WERI-Rb-1 (cell line): ENCODE measurements around the gene DMTF1.

ENCODE experiments used
- DNase-seq: peaks from one replicate; pipeline ENCODE4 v3.0.0-alpha.2; 2020
- H3K27ac ChIP-seq: fragments of 250-450 bp; sonication (Bioruptor Pico); 2 replicates; pipeline ENCODE4 v1.5.1; 2020; ENCODE audit warnings: mild to moderate bottlenecking, moderate library complexity
- H3K27me3 ChIP-seq: fragments of 250-450 bp; sonication (Bioruptor Pico); 2 replicates; pipeline ENCODE4 v1.5.1; 2021; ENCODE audit warnings: mild to moderate bottlenecking, low read depth, moderate library complexity; ENCODE audit not compliant: insufficient read depth, severe bottlenecking
- H3K36me3 ChIP-seq: fragments of 250-450 bp; sonication (Bioruptor Pico); 2 replicates; pipeline ENCODE4 v1.5.1; 2020; ENCODE audit warnings: mild to moderate bottlenecking, moderate library complexity
- H3K4me3 ChIP-seq: 2 replicates; pipeline ENCODE4 v1.5.1; 2011; ENCODE audit warnings: low read depth, mild to moderate bottlenecking, control low read depth, low read length
- H3K9me3 ChIP-seq: fragments of 250-450 bp; sonication (Bioruptor Pico); 2 replicates; pipeline ENCODE4 v1.5.1; 2021; ENCODE audit warnings: mild to moderate bottlenecking, moderate library complexity; ENCODE audit not compliant: severe bottlenecking
- CTCF ChIP-seq: IDR thresholded peaks from 2 replicates; pipeline ENCODE4 v1.5.1; 2011; ENCODE audit warnings: low read depth, mild to moderate bottlenecking, control low read depth, inconsistent platforms, low read length

DMTF1 gene

DNA sequence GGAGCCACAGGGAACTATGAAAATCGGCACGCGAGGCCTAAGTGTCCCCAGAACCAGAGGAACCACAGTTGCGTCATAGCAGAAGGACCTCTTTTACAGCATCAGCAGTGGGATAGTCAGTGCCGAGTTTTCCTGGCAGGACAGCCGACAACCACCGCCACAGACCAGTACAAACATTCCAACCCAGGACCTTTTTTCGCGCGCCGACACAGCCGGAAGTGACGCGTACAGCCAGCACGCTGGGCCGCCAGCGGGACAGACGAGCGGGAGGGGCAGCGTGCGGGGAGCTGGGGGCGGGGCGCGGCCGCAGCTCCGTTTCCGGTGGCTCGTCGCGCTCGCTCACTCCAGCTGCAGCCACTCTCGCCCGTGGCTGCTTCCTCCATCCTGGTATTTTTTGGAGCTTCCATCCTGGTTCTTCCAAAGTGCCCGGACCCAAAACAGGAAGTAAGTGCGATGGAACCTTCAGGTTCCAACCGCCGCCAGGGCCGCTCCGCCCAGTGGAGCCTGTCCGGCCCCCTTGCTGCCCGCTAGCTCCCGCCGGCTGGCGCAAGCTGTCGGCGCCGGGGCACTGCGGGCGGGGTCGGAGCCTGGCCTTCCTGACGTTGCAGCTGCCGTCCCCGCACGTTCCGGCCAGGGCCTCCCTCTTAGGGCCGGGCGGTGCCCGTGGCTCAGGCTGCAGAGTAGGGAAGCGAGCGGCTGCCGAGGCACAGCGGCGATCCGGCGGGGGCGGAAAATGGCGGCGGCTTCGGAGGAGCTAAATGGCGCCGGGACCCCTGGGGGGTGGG lies at the start of gene DMTF1:
TSS of gene DMTF1 (plus strand) at position 342 of the 785 bp plus-strand sequence. CDS start 12,489 bp downstream, outside the sequence.
- H3K4me3 ChIP-seq: peak within 1 kb of the TSS; percentile 98
- DNase-seq: peak; percentile 93
- peak within 1 kb of the TSS; percentile 100 for H3K27ac ChIP-seq
- no peaks in the 10 kb centered on the region for H3K9me3 ChIP-seq
- H3K36me3 ChIP-seq: peaks cover 12% of the 10 kb centered on the region; the same call in 1 of the 2 replicates
- no peaks in the 10 kb centered on the region for H3K27me3 ChIP-seq
- no peak for TF ChIP-seq CTCF

DNA sequence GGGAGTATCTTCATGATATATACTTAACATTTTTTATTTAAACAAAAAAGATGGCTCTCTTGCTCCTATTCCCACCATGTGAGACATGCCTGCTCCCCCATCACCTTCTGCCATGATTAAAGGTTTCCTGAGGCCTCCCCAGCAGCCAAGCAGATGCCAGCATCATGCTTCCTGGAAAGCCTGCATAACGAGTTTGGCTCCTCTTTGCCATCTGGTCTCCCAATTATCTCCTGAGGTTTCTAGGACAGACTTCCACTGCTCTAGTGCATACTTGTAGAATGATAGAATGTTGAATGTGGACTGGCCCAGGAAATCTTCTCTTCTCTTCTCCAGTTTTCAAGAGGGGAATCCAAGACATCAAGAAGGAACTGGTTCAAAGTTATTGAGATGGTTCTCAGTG lies 46.9 kb upstream of the DMTF1 start:
- Histone ChIP-seq H3K27ac (no peak overlapping the region), H3K27me3 (no peaks in the 10 kb centered on the region), H3K4me3 (no peak overlapping the region), H3K36me3 (no peaks in the 10 kb centered on the region), H3K9me3 (peaks cover 8% of the 10 kb centered on the region)
- DNase-seq: no peak
- no peak for TF ChIP-seq CTCF

DNA sequence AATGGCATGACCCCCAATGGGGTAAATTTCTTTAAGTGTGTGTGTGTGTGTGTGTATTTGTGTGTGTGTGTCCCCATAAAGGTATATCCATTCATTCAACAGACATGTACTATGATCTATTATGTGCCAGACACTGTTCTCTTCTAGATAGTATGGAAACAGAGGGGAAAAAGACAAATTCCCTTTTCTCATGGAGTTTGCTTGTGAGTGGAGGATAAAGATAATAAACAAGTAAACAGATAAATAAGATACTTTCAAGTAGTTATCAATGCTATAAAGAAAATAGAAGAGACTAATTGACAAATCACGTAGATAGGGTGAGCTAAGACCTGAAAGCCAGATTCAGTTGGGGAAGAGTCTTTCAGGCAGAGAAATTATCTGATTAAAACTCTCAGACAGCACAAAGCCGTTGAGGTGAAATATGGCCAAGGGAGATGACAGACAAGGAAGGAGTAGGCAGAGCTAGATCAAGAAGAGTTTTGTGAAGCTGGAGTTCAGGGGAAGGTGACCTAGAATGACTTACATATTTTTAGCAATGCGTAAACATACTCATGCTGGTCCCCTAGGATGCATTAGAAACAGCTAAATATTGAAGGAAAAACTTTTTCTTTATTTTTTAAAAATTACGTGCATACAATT lies 45.2 kb upstream of the DMTF1 start:
- peak; percentile 31 for DNase-seq
- Histone ChIP-seq H3K27me3 (no peaks in the 10 kb centered on the region), H3K9me3 (peaks cover 8% of the 10 kb centered on the region), H3K4me3 (no peak overlapping the region), H3K36me3 (no peaks in the 10 kb centered on the region), H3K27ac (peak overlapping the region; percentile 21; the same call in 1 of the 2 replicates)
- TF ChIP-seq CTCF: no peak

- H3K27me3 ChIP-seq: no peaks in the 10 kb centered on the region
- H3K36me3 ChIP-seq: no peaks in the 10 kb centered on the region
- no peak overlapping the region for H3K4me3 ChIP-seq
- H3K9me3 ChIP-seq: peaks cover 11% of the 10 kb centered on the region
- H3K27ac ChIP-seq: no peak overlapping the region
- no peak for TF ChIP-seq CTCF
- no peak for DNase-seq
These were observed 44.1 kb upstream of the DMTF1 start for GRCh38 chr7:87107949-87108776.

DNA sequence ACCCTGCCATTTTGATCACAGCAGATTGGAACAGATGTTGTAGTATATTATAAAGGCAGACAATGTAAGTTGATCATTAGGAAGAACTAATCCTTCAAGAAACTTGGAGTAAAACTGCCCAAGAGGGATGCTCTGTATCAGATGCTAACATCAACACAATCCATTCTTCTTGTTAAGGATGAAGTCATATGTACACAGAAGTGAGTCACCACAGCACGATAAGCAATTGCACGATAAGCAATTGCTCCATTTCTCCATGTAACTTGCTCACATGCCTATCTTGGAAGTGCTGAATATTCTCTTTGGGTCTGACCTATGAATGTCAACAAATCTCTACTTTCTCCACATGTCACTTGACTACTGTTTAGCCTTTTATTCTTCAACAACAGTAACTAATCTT lies 41.5 kb upstream of the DMTF1 start:
- DNase-seq: no peak
- H3K27me3 ChIP-seq: no peaks in the 10 kb centered on the region

More for the DNA sequence above, 41.5 kb upstream of the DMTF1 start:
- H3K9me3 ChIP-seq: peaks cover 5% of the 10 kb centered on the region
- TF ChIP-seq CTCF: no peak
- no peaks in the 10 kb centered on the region for H3K36me3 ChIP-seq
- no peak overlapping the region for H3K4me3 ChIP-seq
- no peak overlapping the region for H3K27ac ChIP-seq
